Neural cell (in vitro differentiated cells): ENCODE results near the gene ADM2. TPM values are rescaled to one million over a fixed set of nuclear protein-coding genes. Genes with fewer than 3 reads are reported as not detected.

Experiments
- H2AFZ ChIP-seq: fragments of 200-600, 300-800 bp; sonication (generic), shearing (Covaris generic); 2 replicates; pipeline ENCODE4 v1.6.0; 2014; ENCODE audit warnings: low read depth, mild to moderate bottlenecking, antibody characterized with exemption, low read length, moderate library complexity
- H3F3A ChIP-seq: fragments of 200-600 bp; shearing (Covaris generic); 2 replicates; pipeline ENCODE4 v1.6.1; 2016; ENCODE audit warnings: mild to moderate bottlenecking, moderate library complexity, mixed read lengths, antibody characterized with exemption, low read length; ENCODE audit not compliant: insufficient read depth, poor library complexity, severe bottlenecking
- H3K27ac ChIP-seq: fragments of 200-600, 300-800 bp; sonication (generic), shearing (Covaris generic); 2 replicates; pipeline ENCODE4 v1.5.1; 2014; ENCODE audit warnings: mild to moderate bottlenecking, low read length, moderate library complexity
- H3K27me3 ChIP-seq: fragments of 300-800, 200-600 bp; sonication (generic), shearing (Covaris generic); 2 replicates; pipeline ENCODE4 v1.6.0; 2014; ENCODE audit warnings: mild to moderate bottlenecking, low read depth, low read length, moderate library complexity; ENCODE audit not compliant: insufficient read depth
- H3K36me3 ChIP-seq: fragments of 300-800, 200-600 bp; sonication (generic), shearing (Covaris generic); 2 replicates; pipeline ENCODE4 v1.5.1; 2014; ENCODE audit warnings: mild to moderate bottlenecking, antibody characterized with exemption, low read length, moderate library complexity; ENCODE audit not compliant: insufficient read depth
- H3K4me2 ChIP-seq: fragments of 300-800, 200-600 bp; sonication (generic), shearing (Covaris generic); 2 replicates; pipeline ENCODE4 v1.6.0; 2014; ENCODE audit warnings: mild to moderate bottlenecking, low read length
- H3K4me3 ChIP-seq: fragments of 300-800, 200-600 bp; sonication (generic), shearing (Covaris generic); 2 replicates; pipeline ENCODE4 v1.5.1; 2014; ENCODE audit warnings: mild to moderate bottlenecking, low read length, moderate library complexity
- H3K79me2 ChIP-seq: fragments of 200-600 bp; shearing (Covaris generic); replicated peaks from 2 replicates; pipeline ENCODE4 v1.6.0; 2014; ENCODE audit warnings: mild to moderate bottlenecking, low read length, moderate library complexity; ENCODE audit not compliant: insufficient read depth
- H3K9ac ChIP-seq: fragments of 300-800, 200-600 bp; sonication (generic), shearing (Covaris generic); 2 replicates; pipeline ENCODE4 v1.6.1; 2016; ENCODE audit warnings: mild to moderate bottlenecking, low read length, mixed read lengths
- H3K9me2 ChIP-seq: fragments of 200-600 bp; shearing (Covaris generic); 2 replicates; pipeline ENCODE4 v1.6.1; 2016; ENCODE audit warnings: mild to moderate bottlenecking, low read length, mixed read lengths; ENCODE audit not compliant: insufficient read depth
- H3K9me3 ChIP-seq: fragments of 200-600, 300-800 bp; sonication (generic), shearing (Covaris generic); 2 replicates; pipeline ENCODE4 v1.6.1; 2016; ENCODE audit warnings: mild to moderate bottlenecking, mixed run types, low read length, moderate library complexity, mixed read lengths
- H4K20me1 ChIP-seq: fragments of 200-600 bp; shearing (Covaris generic); 2 replicates; pipeline ENCODE4 v1.6.1; 2016; ENCODE audit warnings: mild to moderate bottlenecking, mixed run types; ENCODE audit not compliant: insufficient read depth
- EP300 ChIP-seq: fragments of 450-650 bp; conservative IDR thresholded peaks from 2 replicates; pipeline ENCODE4 v1.6.1; 2014; ENCODE audit warnings: antibody characterized with exemption, mild to moderate bottlenecking, moderate library complexity; ENCODE audit not compliant: poor library complexity, severe bottlenecking
- EZH2 ChIP-seq: fragments of 200-600, 300-800 bp; shearing (Covaris generic), sonication (generic); IDR thresholded peaks from 2 replicates; pipeline ENCODE4 v1.6.1; 2014; ENCODE audit warnings: antibody characterized with exemption, low read length, borderline replicate concordance, mild to moderate bottlenecking; ENCODE audit not compliant: insufficient read depth, poor library complexity, severe bottlenecking
- MXI1 ChIP-seq: fragments of 450-650 bp; conservative IDR thresholded peaks from 2 replicates; pipeline ENCODE4 v1.6.1; 2014; ENCODE audit warnings: antibody characterized with exemption, mild to moderate bottlenecking; ENCODE audit not compliant: poor library complexity, severe bottlenecking
- POLR2AphosphoS5 ChIP-seq: IDR thresholded peaks from 2 replicates; pipeline ENCODE4 v1.6.1; 2012
- RAD21 ChIP-seq: fragments of 450-650 bp; conservative IDR thresholded peaks from 2 replicates; pipeline ENCODE4 v1.6.1; 2014; ENCODE audit warnings: antibody characterized with exemption, mild to moderate bottlenecking, moderate library complexity
- REST ChIP-seq: IDR thresholded peaks from 2 replicates; pipeline ENCODE4 v1.6.1; 2012; ENCODE audit warnings: borderline replicate concordance
- SMC3 ChIP-seq: fragments of 450-650 bp; conservative IDR thresholded peaks from 2 replicates; pipeline ENCODE4 v1.6.1; 2014; ENCODE audit warnings: antibody characterized with exemption, mild to moderate bottlenecking, moderate library complexity; ENCODE audit not compliant: poor library complexity
- TAF1 ChIP-seq: IDR thresholded peaks from 2 replicates; pipeline ENCODE4 v1.6.1; 2012; ENCODE audit warnings: low read depth
- polyA plus RNA-seq: library from polyadenylated mRNA; depleted of rRNA; stranded (reverse); fragments of >200 nt; gene quantifications from 2 replicates; pipeline ENCODE4 v1.2.3, GENCODE V29; 2014
- TF ChIP-seq, protein P1 (sequence below): fragments of 450-650 bp; IDR thresholded peaks from 2 replicates; pipeline ENCODE4 v1.5.1; 2014; ENCODE audit warnings: antibody characterized with exemption, mild to moderate bottlenecking, moderate library complexity; ENCODE audit not compliant: poor library complexity, severe bottlenecking

ADM2 gene
- polyA plus RNA-seq, 1 donor from 2014 or later, result not detected

DNA sequence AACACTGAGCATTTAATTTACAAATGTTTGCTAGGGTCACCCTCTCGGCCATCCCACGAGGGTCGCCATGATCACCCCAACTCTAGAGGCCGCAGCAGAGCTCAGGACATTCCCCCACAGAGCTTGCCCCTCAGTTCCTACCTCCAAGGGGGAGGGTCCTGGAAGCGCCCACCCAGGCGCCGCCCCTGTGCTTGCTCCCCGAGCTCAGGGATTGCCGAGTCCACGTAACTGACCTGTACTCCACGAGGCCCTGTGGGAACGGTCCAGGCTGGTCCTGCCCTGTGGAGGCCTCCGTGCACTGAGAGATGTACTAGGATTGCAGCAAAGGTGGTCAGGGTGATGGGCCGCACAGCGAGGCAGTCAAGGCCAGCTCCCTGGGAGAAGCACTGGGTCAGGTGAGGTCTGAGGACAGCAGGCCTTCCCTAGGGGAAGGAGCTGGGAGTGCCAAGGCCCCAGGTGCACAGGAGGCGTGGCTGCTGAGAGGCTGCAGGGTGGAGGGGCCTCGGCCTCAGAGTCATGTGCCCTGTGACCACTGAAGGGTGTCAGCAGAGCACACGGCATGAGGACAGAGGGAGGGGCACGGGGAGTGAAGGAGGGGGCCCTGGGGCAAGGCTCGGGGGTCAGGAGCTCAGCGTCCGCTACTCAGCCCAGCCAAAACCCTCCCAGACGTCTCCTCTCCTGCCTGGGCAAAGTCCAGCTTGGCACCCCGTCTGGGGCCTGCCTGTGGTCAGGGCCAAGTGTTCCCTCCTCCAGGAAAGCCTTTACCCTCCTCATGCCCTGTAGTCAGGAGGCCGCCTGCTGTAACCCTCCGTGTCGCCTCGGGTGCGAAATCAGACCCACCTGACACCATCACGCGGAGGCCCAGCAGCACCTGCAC lies 2.9 kb downstream of the ADM2 start:
- TF ChIP-seq RAD21 (no peak), POLR2AphosphoS5 (no peak), TAF1 (no peak), MXI1 (no peak), REST (no peak), EP300 (no peak), SMC3 (no peak), EZH2 (no peak)
- TF ChIP-seq, protein P1, sequence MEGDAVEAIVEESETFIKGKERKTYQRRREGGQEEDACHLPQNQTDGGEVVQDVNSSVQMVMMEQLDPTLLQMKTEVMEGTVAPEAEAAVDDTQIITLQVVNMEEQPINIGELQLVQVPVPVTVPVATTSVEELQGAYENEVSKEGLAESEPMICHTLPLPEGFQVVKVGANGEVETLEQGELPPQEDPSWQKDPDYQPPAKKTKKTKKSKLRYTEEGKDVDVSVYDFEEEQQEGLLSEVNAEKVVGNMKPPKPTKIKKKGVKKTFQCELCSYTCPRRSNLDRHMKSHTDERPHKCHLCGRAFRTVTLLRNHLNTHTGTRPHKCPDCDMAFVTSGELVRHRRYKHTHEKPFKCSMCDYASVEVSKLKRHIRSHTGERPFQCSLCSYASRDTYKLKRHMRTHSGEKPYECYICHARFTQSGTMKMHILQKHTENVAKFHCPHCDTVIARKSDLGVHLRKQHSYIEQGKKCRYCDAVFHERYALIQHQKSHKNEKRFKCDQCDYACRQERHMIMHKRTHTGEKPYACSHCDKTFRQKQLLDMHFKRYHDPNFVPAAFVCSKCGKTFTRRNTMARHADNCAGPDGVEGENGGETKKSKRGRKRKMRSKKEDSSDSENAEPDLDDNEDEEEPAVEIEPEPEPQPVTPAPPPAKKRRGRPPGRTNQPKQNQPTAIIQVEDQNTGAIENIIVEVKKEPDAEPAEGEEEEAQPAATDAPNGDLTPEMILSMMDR, result no peak
- no peak overlapping the region for H3K9ac ChIP-seq
- no peaks in the 10 kb centered on the region for H3K9me2 ChIP-seq
- peaks cover 32% of the 10 kb centered on the region for H3K27me3 ChIP-seq
- H3K4me2 ChIP-seq, result no peak overlapping the region
- H3K36me3 ChIP-seq, result no peaks in the 10 kb centered on the region
- no peaks in the 10 kb centered on the region for H3K79me2 ChIP-seq
- H2AFZ ChIP-seq, result no peak overlapping the region
- H3K27ac ChIP-seq, result no peak overlapping the region
- no peaks in the 10 kb centered on the region for H4K20me1 ChIP-seq
- no peak overlapping the region for H3K4me3 ChIP-seq
- H3F3A ChIP-seq, result no peaks in the 10 kb centered on the region
- no peaks in the 10 kb centered on the region for H3K9me3 ChIP-seq

GRCh38 chr22:50485221-50486131 lies 4.1 kb downstream of the ADM2 start:
- no peaks in the 10 kb centered on the region for H3F3A ChIP-seq
- no peaks in the 10 kb centered on the region for H4K20me1 ChIP-seq
- H3K79me2 ChIP-seq, result no peaks in the 10 kb centered on the region
- no peaks in the 10 kb centered on the region for H3K36me3 ChIP-seq
- H2AFZ ChIP-seq, result no peak overlapping the region
- no peaks in the 10 kb centered on the region for H3K9me3 ChIP-seq
- H3K4me2 ChIP-seq, result no peak overlapping the region
- no peak overlapping the region for H3K27ac ChIP-seq
- no peak overlapping the region for H3K4me3 ChIP-seq
- no peak overlapping the region for H3K9ac ChIP-seq
- H3K9me2 ChIP-seq, result no peaks in the 10 kb centered on the region
- peaks cover 23% of the 10 kb centered on the region for H3K27me3 ChIP-seq
- TF ChIP-seq EZH2 (no peak), MXI1 (no peak), RAD21 (no peak), TAF1 (no peak), SMC3 (no peak), EP300 (no peak)
